ENCODE data around the gene EXOSC7. TPM values are rescaled to one million over a fixed set of nuclear protein-coding genes. Genes with fewer than 3 reads are reported as not detected.

EXOSC7 gene
- total RNA-seq, 4 donors from 2014 or later: 44.2 to 70.8 (median 54.8) TPM

DNA sequence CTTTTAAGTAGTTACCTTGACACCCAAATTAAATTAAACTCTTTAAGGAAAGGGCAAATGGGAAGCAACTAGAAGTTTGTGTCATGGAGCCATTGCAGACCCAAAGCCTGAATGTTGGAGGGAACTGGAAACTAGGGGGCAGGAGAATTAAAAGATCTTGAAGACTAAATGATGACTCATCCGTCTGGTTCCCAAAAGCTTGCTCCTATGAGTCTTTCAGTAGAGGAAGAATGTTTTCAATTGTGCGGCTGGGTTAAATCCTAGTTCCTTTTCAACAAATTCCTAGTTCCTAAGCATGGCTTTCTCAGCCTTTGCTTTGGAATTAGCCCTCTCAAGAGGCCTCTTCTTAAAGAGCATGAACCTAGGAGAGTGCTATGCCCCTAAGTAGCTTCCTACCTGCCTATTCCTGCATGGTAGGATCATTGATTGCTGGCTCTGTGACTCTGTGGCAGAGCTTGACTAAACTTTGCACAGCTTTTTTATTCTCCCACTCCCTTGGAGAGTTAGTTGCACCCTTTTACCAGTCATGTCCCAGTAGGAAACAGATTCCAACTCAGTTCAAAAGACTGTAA is 67.8 kb downstream of the EXOSC7 start:
- TF ChIP-seq, protein P1, sequence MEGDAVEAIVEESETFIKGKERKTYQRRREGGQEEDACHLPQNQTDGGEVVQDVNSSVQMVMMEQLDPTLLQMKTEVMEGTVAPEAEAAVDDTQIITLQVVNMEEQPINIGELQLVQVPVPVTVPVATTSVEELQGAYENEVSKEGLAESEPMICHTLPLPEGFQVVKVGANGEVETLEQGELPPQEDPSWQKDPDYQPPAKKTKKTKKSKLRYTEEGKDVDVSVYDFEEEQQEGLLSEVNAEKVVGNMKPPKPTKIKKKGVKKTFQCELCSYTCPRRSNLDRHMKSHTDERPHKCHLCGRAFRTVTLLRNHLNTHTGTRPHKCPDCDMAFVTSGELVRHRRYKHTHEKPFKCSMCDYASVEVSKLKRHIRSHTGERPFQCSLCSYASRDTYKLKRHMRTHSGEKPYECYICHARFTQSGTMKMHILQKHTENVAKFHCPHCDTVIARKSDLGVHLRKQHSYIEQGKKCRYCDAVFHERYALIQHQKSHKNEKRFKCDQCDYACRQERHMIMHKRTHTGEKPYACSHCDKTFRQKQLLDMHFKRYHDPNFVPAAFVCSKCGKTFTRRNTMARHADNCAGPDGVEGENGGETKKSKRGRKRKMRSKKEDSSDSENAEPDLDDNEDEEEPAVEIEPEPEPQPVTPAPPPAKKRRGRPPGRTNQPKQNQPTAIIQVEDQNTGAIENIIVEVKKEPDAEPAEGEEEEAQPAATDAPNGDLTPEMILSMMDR (IDR thresholded peaks at IDR 0.05; ENCODE audit: low read depth): no peak

DNA sequence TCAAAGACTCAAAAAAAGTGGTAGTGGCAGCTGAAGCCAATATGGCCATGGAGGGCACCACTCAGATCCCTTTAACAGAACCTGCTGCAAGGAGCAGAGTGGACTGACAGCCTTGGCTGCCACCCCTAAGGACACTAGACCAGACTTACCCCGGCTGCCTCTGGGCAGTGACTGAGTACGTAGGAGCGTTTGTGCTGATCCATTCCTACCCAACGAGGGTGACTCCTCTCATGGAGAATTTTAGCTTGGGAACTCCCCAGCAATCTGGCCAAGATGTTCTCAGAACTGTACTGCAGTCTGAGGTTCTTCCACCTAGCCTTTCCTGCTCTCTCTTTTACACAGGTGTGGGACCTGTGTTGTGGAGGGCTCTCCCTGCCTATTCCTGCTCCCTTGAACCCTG is 72.2 kb downstream of the EXOSC7 start:
- TF ChIP-seq, protein P1 (IDR thresholded peaks at IDR 0.05; ENCODE audit: low read depth): no peak

DNA sequence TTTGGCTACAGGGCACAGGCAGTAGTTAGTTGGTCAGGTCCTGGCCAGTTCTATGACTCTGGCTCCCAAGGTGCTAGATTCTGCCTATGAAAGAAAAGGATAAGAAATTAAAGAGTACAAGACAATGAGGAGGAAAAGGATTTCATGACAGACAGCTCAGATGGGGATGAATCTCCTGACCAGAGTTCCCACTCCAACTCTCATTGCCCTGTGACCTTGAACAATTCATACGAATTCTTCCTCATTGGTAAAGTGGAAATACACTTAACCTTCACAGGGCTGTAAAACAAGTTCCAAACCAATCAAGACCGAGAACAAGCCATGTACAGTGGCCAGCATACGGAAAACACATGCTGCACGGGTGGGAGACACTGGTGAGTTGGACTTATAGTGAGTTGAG is 73.8 kb downstream of the EXOSC7 start:
- TF ChIP-seq, protein P1 (IDR thresholded peaks at IDR 0.05; ENCODE audit: low read depth): no peak

DNA sequence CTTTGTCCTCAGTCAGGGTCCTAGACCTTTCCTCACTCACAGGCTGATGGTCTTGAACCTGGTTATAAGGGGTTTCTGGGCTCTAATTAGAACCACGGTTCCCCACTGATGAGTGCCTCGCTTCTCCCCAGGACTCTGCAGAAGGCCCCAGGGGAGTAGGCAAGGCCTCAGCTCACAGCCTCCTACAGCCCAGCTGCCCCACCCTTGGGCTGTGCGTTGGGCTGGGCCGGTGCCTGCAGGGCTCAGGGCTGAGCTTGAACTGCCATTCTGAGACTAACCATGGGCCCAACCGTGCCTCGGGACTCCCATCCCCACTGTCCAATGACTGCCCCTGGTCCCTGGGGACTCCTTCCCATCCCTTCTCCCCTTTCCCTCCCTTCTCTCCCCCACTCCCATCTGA is 75.6 kb downstream of the EXOSC7 start:
- TF ChIP-seq, protein P1 (IDR thresholded peaks at IDR 0.05; ENCODE audit: low read depth): no peak

DNA sequence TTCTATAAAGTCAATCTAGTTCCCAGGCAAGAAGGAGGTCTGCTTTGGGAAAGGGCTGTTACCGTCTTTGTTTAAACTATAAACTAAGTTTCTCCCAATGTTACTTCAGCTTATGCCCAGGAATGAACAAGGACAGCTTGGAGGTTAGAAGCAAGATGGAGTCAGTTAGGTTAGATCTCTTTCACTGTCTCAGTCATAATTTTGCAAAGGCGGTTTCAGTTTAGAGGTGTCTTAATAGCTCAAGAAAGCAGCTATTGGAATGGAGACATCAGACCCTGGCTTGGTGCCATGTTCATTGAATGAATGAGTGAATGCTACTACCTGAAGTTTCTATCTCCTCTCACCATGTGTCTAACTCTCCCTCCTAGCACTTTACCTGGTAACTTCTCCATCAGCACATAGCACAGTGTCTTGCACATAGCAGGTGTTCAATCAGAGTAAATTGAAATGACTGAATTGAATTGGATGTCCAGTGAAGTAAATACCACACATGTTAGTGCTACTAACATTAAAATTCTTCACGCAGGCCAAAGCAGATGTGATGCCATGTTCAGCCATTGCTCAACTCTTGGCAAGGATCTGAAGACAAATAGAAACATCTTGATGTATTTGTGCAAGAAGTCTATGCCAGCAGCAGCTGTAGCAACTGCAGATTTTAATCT is 78.3 kb downstream of the EXOSC7 start:
- TF ChIP-seq, protein P1 (IDR thresholded peaks at IDR 0.05; ENCODE audit: low read depth): no peak

DNA sequence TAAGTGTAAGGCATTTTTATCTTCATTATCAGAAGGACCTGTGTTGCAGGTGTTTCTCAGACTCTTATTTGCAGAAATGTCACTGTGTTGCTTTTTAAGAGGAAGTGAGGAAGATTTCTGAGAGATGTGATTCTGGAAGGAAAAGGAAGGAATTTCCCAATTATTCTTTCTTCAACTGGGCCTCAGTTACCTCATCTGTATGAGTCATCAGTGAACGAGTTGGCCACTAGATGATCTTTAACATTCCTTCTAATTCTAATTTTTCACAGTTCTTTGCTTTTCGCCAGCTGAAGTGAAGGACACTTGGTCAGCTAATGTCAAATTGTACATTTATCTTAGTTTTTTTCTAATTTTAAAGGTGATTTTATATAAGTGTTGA is 79.0 kb downstream of the EXOSC7 start:
- TF ChIP-seq, protein P1 (IDR thresholded peaks at IDR 0.05; ENCODE audit: low read depth): no peak

DNA sequence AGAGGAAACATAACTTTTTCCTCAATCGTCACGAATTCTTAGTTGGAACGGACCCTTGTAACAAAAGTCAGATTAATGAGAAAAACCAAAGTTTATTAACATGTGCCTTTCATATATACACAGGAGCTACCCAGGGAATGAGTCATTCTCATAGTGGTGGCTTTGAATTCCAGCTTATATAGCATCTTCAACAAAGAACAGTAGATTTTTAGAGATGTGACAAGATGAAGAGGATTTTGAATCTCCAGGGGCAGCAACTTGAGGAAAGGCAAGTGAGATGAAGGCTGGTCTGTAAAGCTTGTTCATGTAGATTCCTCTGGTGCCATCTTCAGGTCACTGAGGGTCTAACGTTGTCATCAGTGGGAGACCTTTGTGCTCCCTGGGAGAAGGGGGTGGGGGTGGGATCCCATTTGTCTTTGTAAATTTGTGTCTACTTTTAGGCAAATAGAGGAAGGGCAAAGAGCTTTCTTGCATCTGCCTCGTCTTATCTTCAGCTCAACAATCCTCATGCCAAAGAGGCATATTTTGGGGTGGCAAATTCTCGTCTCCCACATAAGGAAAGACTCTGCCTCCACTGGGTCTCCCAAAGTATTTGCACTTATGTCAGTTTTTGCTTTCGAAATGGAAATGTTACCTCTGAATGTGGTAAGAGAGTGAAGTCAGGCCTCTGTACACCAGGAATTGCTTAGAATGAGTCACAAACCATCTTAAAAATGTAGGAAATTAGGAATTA is 79.5 kb downstream of the EXOSC7 start:
- TF ChIP-seq, protein P1 (IDR thresholded peaks at IDR 0.05; ENCODE audit: low read depth): no peak

Measured in subcutaneous adipose tissue (tissue), 4 donors.